Measurements from ENCODE around the gene ANO2. TPM values are rescaled to one million over a fixed set of nuclear protein-coding genes. Genes with fewer than 3 reads are reported as not detected.

The ANO2 gene
- total and polyA plus RNA-seq, 4 donors: 0.03 to 0.25 (median 0.15) TPM

GRCh38 chr12:5723711-5724252, 221.3 kb downstream of the ANO2 start (continued):
- TF ChIP-seq ZBTB33 (IDR thresholded peaks at IDR 0.05): no peak
- no peak for TF ChIP-seq NR2F2 (IDR thresholded peaks at IDR 0.05)
- TF ChIP-seq JUND (IDR thresholded peaks at IDR 0.05): no peak
- TF ChIP-seq CTCF (IDR thresholded peaks at IDR 0.05; ENCODE audit: low read depth, low read length, missing input control): no peak

GRCh38 chr12:5723071-5723470, 222.0 kb downstream of the ANO2 start:
- Histone ChIP-seq H3K27me3 (ENCODE audit: control insufficient read depth in 4 of 4, insufficient read depth in 4 of 4, low read length in 3 of 4) (no peaks in the 10 kb centered on the region), H3K9ac (ENCODE audit: low read depth in 1 of 2, low read length in 2 of 2) (no peak overlapping the region), H3K4me3 (ENCODE audit: low read depth in 1 of 3, low read length in 3 of 3) (no peak overlapping the region), H3K36me3 (ENCODE audit: control insufficient read depth in 4 of 4, insufficient read depth in 3 of 4, low read depth in 1 of 4, low read length in 3 of 4) (no peaks in the 10 kb centered on the region), H3K27ac (ENCODE audit: low read depth in 1 of 2, low read length in 2 of 2) (no peak overlapping the region), H3K9me3 (ENCODE audit: control insufficient read depth in 4 of 4, low read length in 3 of 4) (no peaks in the 10 kb centered on the region), H3K4me1 (ENCODE audit: control insufficient read depth in 4 of 4, insufficient read depth in 4 of 4, low read length in 3 of 4) (no peaks in the 10 kb centered on the region)
- WGBS: 86% methylated on average over 5 of the region's 5 CpGs
- DNase-seq (ENCODE audit: low spot score): peak; percentile 30
- TF ChIP-seq MAX (IDR thresholded peaks at IDR 0.05) (no peak), ATF3 (IDR thresholded peaks at IDR 0.05) (no peak)

GRCh38 chr12:5720381-5721005, 224.6 kb downstream of the ANO2 start:
- 83% methylated on average over 7 of the region's 7 CpGs for WGBS
- Histone ChIP-seq H3K4me3 (ENCODE audit: low read depth in 1 of 3, low read length in 3 of 3) (no peak overlapping the region), H3K9ac (ENCODE audit: low read depth in 1 of 2, low read length in 2 of 2) (no peak overlapping the region), H3K27ac (ENCODE audit: low read depth in 1 of 2, low read length in 2 of 2) (no peak overlapping the region), H3K9me3 (ENCODE audit: control insufficient read depth in 4 of 4, low read length in 3 of 4) (no peaks in the 10 kb centered on the region), H3K27me3 (ENCODE audit: control insufficient read depth in 4 of 4, insufficient read depth in 4 of 4, low read length in 3 of 4) (no peaks in the 10 kb centered on the region), H3K36me3 (ENCODE audit: control insufficient read depth in 4 of 4, insufficient read depth in 3 of 4, low read depth in 1 of 4, low read length in 3 of 4) (no peaks in the 10 kb centered on the region), H3K4me1 (ENCODE audit: control insufficient read depth in 4 of 4, insufficient read depth in 4 of 4, low read length in 3 of 4) (peaks cover 0 to 1% (median 0%) of the 10 kb centered on the region in 4 donors)
- DNase-seq (ENCODE audit: low spot score): peak; percentile 4
- no peak for TF ChIP-seq FOXA1 (IDR thresholded peaks at IDR 0.05)
- no peak for TF ChIP-seq JUND (IDR thresholded peaks at IDR 0.05)
- TF ChIP-seq HNF4A (conservative IDR thresholded peaks at IDR 0.05): no peak
- no peak for TF ChIP-seq RAD21 (IDR thresholded peaks at IDR 0.05)
- TF ChIP-seq REST (IDR thresholded peaks at IDR 0.05): no peak
- no peak for TF ChIP-seq HNF4G (IDR thresholded peaks at IDR 0.05)
- TF ChIP-seq SP1 (IDR thresholded peaks at IDR 0.05): no peak
- TF ChIP-seq ATF3 (IDR thresholded peaks at IDR 0.05): no peak
- no peak for TF ChIP-seq TAF1 (conservative IDR thresholded peaks at IDR 0.05)
- TF ChIP-seq YY1 (IDR thresholded peaks at IDR 0.05): no peak
- TF ChIP-seq EGR1 (IDR thresholded peaks at IDR 0.05; ENCODE audit: low read depth in 2 of 2): no peak
- TF ChIP-seq RXRA (IDR thresholded peaks at IDR 0.05): no peak
- TF ChIP-seq NR2F2 (IDR thresholded peaks at IDR 0.05): no peak
- no peak for TF ChIP-seq ZBTB33 (IDR thresholded peaks at IDR 0.05)

Measured in liver (tissue), 9 donors.